ENCODE results near the gene CCDC116.
"Not testable (repeated sequence)": the region's sequence is repeated elsewhere in the genome, so short reads cannot be mapped to it uniquely, and the experiment has no call there.

The CCDC116 gene

GRCh38 chr22:21615731-21616130, 16.8 kb upstream of the CCDC116 start:
- no peak overlapping the region for H3K4me3 ChIP-seq (ENCODE audit: low read length)
- H3K9me3 ChIP-seq (ENCODE audit: control insufficient read depth, low read length) = no peaks in the 10 kb centered on the region
- H3K9ac ChIP-seq (ENCODE audit: low read length) = no peak overlapping the region
- peaks cover 16% of the 10 kb centered on the region for H3K4me1 ChIP-seq (ENCODE audit: control insufficient read depth, insufficient read depth, low read length)
- H3K36me3 ChIP-seq (ENCODE audit: control insufficient read depth, insufficient read depth, low read length) = peaks cover 4% of the 10 kb centered on the region
- H3K27me3 ChIP-seq (ENCODE audit: control insufficient read depth, insufficient read depth, low read length) = no peaks in the 10 kb centered on the region

GRCh38 chr22:21617337-21617736, 15.2 kb upstream of the CCDC116 start:
- H3K4me3 ChIP-seq (ENCODE audit: low read length); H3K9ac ChIP-seq (ENCODE audit: low read length); H3K36me3 ChIP-seq (ENCODE audit: control insufficient read depth, insufficient read depth, low read length); H3K27me3 ChIP-seq (ENCODE audit: control insufficient read depth, insufficient read depth, low read length); H3K9me3 ChIP-seq (ENCODE audit: control insufficient read depth, low read length): not testable (repeated sequence)
- H3K4me1 ChIP-seq (ENCODE audit: control insufficient read depth, insufficient read depth, low read length) = peaks cover 16% of the 10 kb centered on the region

GRCh38 chr22:21621025-21621424, 11.5 kb upstream of the CCDC116 start:
- Histone ChIP-seq H3K36me3 (ENCODE audit: control insufficient read depth, insufficient read depth, low read length) (no peaks in the 10 kb centered on the region), H3K9ac (ENCODE audit: low read length) (no peak overlapping the region), H3K4me3 (ENCODE audit: low read length) (no peak overlapping the region), H3K4me1 (ENCODE audit: control insufficient read depth, insufficient read depth, low read length) (peaks cover 21% of the 10 kb centered on the region), H3K27me3 (ENCODE audit: control insufficient read depth, insufficient read depth, low read length) (no peaks in the 10 kb centered on the region), H3K9me3 (ENCODE audit: control insufficient read depth, low read length) (no peaks in the 10 kb centered on the region)

- Histone ChIP-seq H3K9ac (ENCODE audit: low read length) (no peak overlapping the region), H3K27me3 (ENCODE audit: control insufficient read depth, insufficient read depth, low read length) (no peaks in the 10 kb centered on the region), H3K9me3 (ENCODE audit: control insufficient read depth, low read length) (no peaks in the 10 kb centered on the region), H3K36me3 (ENCODE audit: control insufficient read depth, insufficient read depth, low read length) (no peaks in the 10 kb centered on the region), H3K4me3 (ENCODE audit: low read length) (no peak overlapping the region), H3K4me1 (ENCODE audit: control insufficient read depth, insufficient read depth, low read length) (peaks cover 18% of the 10 kb centered on the region)
These were observed 10.3 kb upstream of the CCDC116 start for GRCh38 chr22:21622011-21622918.

- Histone ChIP-seq H3K9me3 (ENCODE audit: control insufficient read depth, low read length) (no peaks in the 10 kb centered on the region), H3K36me3 (ENCODE audit: control insufficient read depth, insufficient read depth, low read length) (no peaks in the 10 kb centered on the region), H3K27me3 (ENCODE audit: control insufficient read depth, insufficient read depth, low read length) (no peaks in the 10 kb centered on the region), H3K9ac (ENCODE audit: low read length) (no peak overlapping the region), H3K4me3 (ENCODE audit: low read length) (no peak overlapping the region), H3K4me1 (ENCODE audit: control insufficient read depth, insufficient read depth, low read length) (peaks cover 21% of the 10 kb centered on the region)
These were observed 9.5 kb upstream of the CCDC116 start for GRCh38 chr22:21622919-21623647.

- no peaks in the 10 kb centered on the region for H3K36me3 ChIP-seq (ENCODE audit: control insufficient read depth, insufficient read depth, low read length)
- no peaks in the 10 kb centered on the region for H3K27me3 ChIP-seq (ENCODE audit: control insufficient read depth, insufficient read depth, low read length)
- H3K4me1 ChIP-seq (ENCODE audit: control insufficient read depth, insufficient read depth, low read length) = peaks cover 24% of the 10 kb centered on the region
- H3K9me3 ChIP-seq (ENCODE audit: control insufficient read depth, low read length) = no peaks in the 10 kb centered on the region
- no peak overlapping the region for H3K9ac ChIP-seq (ENCODE audit: low read length)
- no peak overlapping the region for H3K4me3 ChIP-seq (ENCODE audit: low read length)
These were observed 9.0 kb upstream of the CCDC116 start for GRCh38 chr22:21623648-21623970.

GRCh38 chr22:21624120-21624879, 8.3 kb upstream of the CCDC116 start:
- Histone ChIP-seq H3K4me3 (ENCODE audit: low read length) (no peak overlapping the region), H3K9ac (ENCODE audit: low read length) (no peak overlapping the region), H3K36me3 (ENCODE audit: control insufficient read depth, insufficient read depth, low read length) (no peaks in the 10 kb centered on the region), H3K9me3 (ENCODE audit: control insufficient read depth, low read length) (no peaks in the 10 kb centered on the region), H3K4me1 (ENCODE audit: control insufficient read depth, insufficient read depth, low read length) (peaks cover 30% of the 10 kb centered on the region), H3K27me3 (ENCODE audit: control insufficient read depth, insufficient read depth, low read length) (no peaks in the 10 kb centered on the region)

- Histone ChIP-seq H3K27me3 (ENCODE audit: control insufficient read depth, insufficient read depth, low read length) (no peaks in the 10 kb centered on the region), H3K4me3 (ENCODE audit: low read length) (no peak overlapping the region), H3K9ac (ENCODE audit: low read length) (no peak overlapping the region), H3K9me3 (ENCODE audit: control insufficient read depth, low read length) (no peaks in the 10 kb centered on the region), H3K36me3 (ENCODE audit: control insufficient read depth, insufficient read depth, low read length) (no peaks in the 10 kb centered on the region), H3K4me1 (ENCODE audit: control insufficient read depth, insufficient read depth, low read length) (peaks cover 23% of the 10 kb centered on the region)
These were observed 7.4 kb upstream of the CCDC116 start for GRCh38 chr22:21624880-21625791.

- Histone ChIP-seq H3K4me3 (ENCODE audit: low read length) (no peak overlapping the region), H3K9ac (ENCODE audit: low read length) (no peak overlapping the region), H3K9me3 (ENCODE audit: control insufficient read depth, low read length) (no peaks in the 10 kb centered on the region), H3K4me1 (ENCODE audit: control insufficient read depth, insufficient read depth, low read length) (peaks cover 23% of the 10 kb centered on the region), H3K36me3 (ENCODE audit: control insufficient read depth, insufficient read depth, low read length) (no peaks in the 10 kb centered on the region), H3K27me3 (ENCODE audit: control insufficient read depth, insufficient read depth, low read length) (no peaks in the 10 kb centered on the region)
These were observed 6.4 kb upstream of the CCDC116 start for GRCh38 chr22:21626073-21626734.

GRCh38 chr22:21626735-21627469, 5.7 kb upstream of the CCDC116 start:
- Histone ChIP-seq H3K36me3 (ENCODE audit: control insufficient read depth, insufficient read depth, low read length) (no peaks in the 10 kb centered on the region), H3K4me1 (ENCODE audit: control insufficient read depth, insufficient read depth, low read length) (peaks cover 23% of the 10 kb centered on the region), H3K4me3 (ENCODE audit: low read length) (no peak overlapping the region), H3K27me3 (ENCODE audit: control insufficient read depth, insufficient read depth, low read length) (no peaks in the 10 kb centered on the region), H3K9me3 (ENCODE audit: control insufficient read depth, low read length) (no peaks in the 10 kb centered on the region), H3K9ac (ENCODE audit: low read length) (no peak overlapping the region)

Data from mucosa of stomach (tissue), 1 donor.